ENCODE measurements around the gene ELP1.

ELP1 gene

DNA sequence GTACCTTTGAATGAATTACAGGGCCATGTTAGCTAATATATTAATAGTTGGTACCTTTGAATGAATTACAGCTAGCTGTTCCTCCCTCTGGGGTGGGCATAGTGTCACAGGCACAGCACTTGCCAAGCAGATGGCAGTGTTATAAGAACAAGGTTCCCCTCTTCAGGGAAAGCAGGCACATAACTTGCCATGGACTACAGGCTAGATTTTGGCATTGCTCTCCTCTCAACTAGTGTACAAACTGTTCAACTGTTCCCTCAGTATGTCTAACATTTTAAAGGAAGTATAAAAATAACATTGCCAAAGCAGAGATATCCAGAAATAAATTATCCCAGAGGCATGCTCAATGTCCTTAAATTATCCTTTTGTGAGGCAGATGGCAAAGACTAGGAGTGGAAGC is 34.0 kb upstream of the ELP1 start:
- H3K4me3 ChIP-seq (ENCODE audit: low read length), result no peak overlapping the region
- no peak for DNase-seq (ENCODE audit: low read depth)
- no peak for TF ChIP-seq CTCF (IDR thresholded peaks at IDR 0.05; ENCODE audit: insufficient read depth, low read depth, low read length, missing control alignments)

GRCh38 chr9:108963459-108964143 is 29.7 kb upstream of the ELP1 start:
- no peak overlapping the region for H3K4me3 ChIP-seq (ENCODE audit: low read length)
- no peak for DNase-seq (ENCODE audit: low read depth)
- TF ChIP-seq CTCF (IDR thresholded peaks at IDR 0.05; ENCODE audit: insufficient read depth, low read depth, low read length, missing control alignments), result no peak

DNA sequence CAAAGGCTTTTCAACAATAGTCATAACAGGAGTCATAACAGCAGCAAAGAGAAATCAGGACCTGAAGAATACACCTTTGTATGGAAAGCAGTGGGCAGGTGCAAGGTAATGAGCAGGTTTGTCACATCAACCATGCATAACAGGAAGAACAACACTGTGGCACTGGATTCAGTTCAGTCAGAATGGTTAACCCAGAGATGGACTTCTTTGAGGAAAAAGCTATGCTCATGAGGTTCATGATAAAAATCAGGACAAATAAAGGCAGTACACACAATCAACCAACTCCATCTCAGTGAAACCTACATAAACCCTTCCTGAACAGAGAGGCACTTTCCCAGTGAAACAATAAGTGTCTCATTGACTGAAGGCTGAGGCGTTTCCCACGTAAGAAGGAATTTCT is 27.2 kb upstream of the ELP1 start:
- no peak overlapping the region for H3K4me3 ChIP-seq (ENCODE audit: low read length)
- DNase-seq (ENCODE audit: low read depth), result peak; percentile 2
- no peak for TF ChIP-seq CTCF (IDR thresholded peaks at IDR 0.05; ENCODE audit: insufficient read depth, low read depth, low read length, missing control alignments)

DNA sequence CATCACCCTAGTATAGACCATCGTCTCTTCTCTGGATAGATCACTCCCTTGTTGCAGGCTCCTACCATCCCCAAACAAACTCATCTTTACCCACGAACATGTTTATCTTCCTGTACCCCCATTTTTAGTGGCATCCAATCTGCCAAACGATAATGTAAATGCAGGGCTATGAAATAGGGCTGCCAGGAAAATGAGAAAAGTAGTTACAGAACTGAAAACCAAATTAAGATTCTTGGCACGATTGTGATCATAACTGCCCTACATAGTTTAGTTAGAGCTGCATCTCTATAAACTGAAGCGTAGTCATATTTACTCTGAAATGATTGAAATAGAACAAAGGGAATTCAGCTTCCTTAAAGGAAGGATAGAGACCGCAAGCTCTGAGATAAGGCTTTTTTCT is 26.4 kb upstream of the ELP1 start:
- no peak for TF ChIP-seq CTCF (IDR thresholded peaks at IDR 0.05; ENCODE audit: insufficient read depth, low read depth, low read length, missing control alignments)
- DNase-seq (ENCODE audit: low read depth), result no peak
- H3K4me3 ChIP-seq (ENCODE audit: low read length), result no peak overlapping the region

DNA sequence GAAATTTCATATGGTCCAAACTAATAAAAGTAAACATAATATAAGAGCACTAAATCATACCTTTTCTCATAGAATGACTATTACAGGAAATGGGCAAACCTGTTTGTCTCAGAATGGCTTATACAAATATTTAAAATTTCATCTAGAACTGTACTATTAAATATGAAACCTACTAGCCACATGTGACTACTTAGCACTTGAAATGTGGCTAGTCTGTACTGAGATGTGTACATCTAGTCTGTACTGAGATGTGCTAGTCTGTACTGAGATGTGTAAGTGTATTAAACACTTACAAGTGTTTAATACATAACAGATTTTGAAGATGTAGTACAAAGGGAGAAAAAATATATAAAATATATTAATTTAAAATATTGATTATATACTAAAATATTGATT is 22.7 kb upstream of the ELP1 start:
- H3K4me3 ChIP-seq (ENCODE audit: low read length), result no peak overlapping the region
- no peak for TF ChIP-seq CTCF (IDR thresholded peaks at IDR 0.05; ENCODE audit: insufficient read depth, low read depth, low read length, missing control alignments)
- DNase-seq (ENCODE audit: low read depth), result no peak

- TF ChIP-seq CTCF (IDR thresholded peaks at IDR 0.05; ENCODE audit: insufficient read depth, low read depth, low read length, missing control alignments), result no peak
- H3K4me3 ChIP-seq (ENCODE audit: low read length), result no peak overlapping the region
- no peak for DNase-seq (ENCODE audit: low read depth)
These were observed 22.2 kb upstream of the ELP1 start for GRCh38 chr9:108956022-108956630.

All from epithelial cell of esophagus (primary cell).